Astrocyte (in vitro differentiated cells and primary cell): ENCODE data around the gene MSL1.

Source experiments
- EZH2 ChIP-seq: IDR thresholded peaks from 2 replicates; pipeline ENCODE4 v1.6.1; 2012; ENCODE audit warnings: mild to moderate bottlenecking, low read length, inconsistent platforms; ENCODE audit not compliant: insufficient read depth
- TF ChIP-seq, protein P1 (sequence below): IDR thresholded peaks from 2 replicates; pipeline ENCODE4 v1.5.1; 2011; ENCODE audit warnings: low read depth, mild to moderate bottlenecking, inconsistent platforms, low read length, moderate library complexity; ENCODE audit not compliant: insufficient read depth

DNA sequence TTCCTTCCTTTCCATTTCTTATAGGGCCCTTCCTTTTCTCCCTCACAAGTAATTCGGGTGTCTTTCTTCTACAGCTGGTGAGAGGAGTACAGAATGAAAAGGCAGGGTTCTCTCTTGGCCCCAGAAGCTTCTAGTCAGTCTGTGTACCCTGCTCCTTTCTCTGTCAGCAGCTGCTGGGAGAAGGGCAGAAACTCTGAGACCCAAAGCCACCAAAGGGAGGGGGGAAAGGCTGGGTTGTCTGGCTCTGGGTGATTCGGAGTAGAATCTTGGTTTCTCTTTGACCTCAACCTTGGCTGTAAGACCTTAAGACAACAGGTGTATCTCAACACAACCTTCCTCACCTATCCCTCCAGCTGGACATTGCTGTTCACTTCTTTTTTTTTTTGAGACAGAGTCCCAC lies 18.1 kb upstream of the MSL1 start:
- TF ChIP-seq, protein P1, sequence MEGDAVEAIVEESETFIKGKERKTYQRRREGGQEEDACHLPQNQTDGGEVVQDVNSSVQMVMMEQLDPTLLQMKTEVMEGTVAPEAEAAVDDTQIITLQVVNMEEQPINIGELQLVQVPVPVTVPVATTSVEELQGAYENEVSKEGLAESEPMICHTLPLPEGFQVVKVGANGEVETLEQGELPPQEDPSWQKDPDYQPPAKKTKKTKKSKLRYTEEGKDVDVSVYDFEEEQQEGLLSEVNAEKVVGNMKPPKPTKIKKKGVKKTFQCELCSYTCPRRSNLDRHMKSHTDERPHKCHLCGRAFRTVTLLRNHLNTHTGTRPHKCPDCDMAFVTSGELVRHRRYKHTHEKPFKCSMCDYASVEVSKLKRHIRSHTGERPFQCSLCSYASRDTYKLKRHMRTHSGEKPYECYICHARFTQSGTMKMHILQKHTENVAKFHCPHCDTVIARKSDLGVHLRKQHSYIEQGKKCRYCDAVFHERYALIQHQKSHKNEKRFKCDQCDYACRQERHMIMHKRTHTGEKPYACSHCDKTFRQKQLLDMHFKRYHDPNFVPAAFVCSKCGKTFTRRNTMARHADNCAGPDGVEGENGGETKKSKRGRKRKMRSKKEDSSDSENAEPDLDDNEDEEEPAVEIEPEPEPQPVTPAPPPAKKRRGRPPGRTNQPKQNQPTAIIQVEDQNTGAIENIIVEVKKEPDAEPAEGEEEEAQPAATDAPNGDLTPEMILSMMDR = no peak
- TF ChIP-seq EZH2 = no peak
